ENCODE results near the gene TNMD. TPM values are rescaled to one million over a fixed set of nuclear protein-coding genes. Genes with fewer than 3 reads are reported as not detected.

Gene TNMD
- total RNA-seq, 1 experiment from 2014 or later: not detected

DNA sequence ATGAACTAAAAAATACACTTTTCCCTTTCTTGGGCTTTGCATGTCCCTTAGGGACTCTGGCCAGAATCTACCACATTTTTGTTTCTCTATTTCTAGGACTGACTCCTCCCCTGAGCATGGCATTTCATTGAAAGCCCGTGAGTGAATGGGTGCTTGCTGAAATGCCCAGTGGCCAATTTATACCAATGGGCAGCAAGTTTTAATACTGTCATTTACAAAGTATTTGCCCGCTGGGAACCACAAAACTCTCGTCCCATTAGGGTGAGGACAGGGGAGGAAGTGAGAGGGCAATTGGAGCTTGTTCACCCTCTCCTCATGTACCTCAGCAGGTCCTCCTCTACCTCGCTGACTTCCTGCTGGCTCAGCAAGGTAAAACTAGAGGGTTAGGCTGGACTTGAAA, 60.4 kb downstream of the TNMD start:
- Histone ChIP-seq H3K9me3 (ENCODE audit: low read length) (no peaks in the 10 kb centered on the region), H3K9me2 (replicated peaks; ENCODE audit: low read length) (no peaks in the 10 kb centered on the region), H3K9ac (ENCODE audit: low read length) (peak overlapping the region; percentile 28; the same call in 1 of the 2 replicates), H2AFZ (ENCODE audit: low read length) (peak overlapping the region; percentile 35; the same call in 1 of the 2 replicates), H3F3A (ENCODE audit: low read length, unreplicated experiment) (peaks cover 7% of the 10 kb centered on the region), H3K79me2 (ENCODE audit: low read length) (0 out of 2 replicates have a peak, but pooled peaks cover 5% of the 10 kb centered on the region), H3K4me1 (ENCODE audit: insufficient read depth, low read length) (peaks cover 83% of the 10 kb centered on the region), H4K20me1 (ENCODE audit: low read length) (no peaks in the 10 kb centered on the region), H3K36me3 (ENCODE audit: low read depth, low read length) (no peaks in the 10 kb centered on the region), H3K27me3 (ENCODE audit: low read length) (no peaks in the 10 kb centered on the region), H3K4me3 (ENCODE audit: low read length) (peak overlapping the region; percentile 56), H3K4me2 (ENCODE audit: low read length) (peak overlapping the region; percentile 79), H3K27ac (ENCODE audit: low read length) (peak overlapping the region; percentile 70)
- peak; percentile 65 for DNase-seq
- ChIA-PET CTCF (no interaction called here), POLR2A (ENCODE audit: unreplicated experiment) (no interaction called here)
- no TSS peak for BruUV-seq (replicated peaks)
- intact Hi-C loops (cut with micrococcal nuclease): no loop called here
- ATAC-seq: no peak
- TF ChIP-seq EZH2phosphoT487 (IDR thresholded peaks at IDR 0.05; ENCODE audit: borderline replicate concordance, low read length) (no peak), EZH2 (IDR thresholded peaks at IDR 0.05; ENCODE audit: low read length, unreplicated experiment) (no peak)
- TF ChIP-seq, protein P1, sequence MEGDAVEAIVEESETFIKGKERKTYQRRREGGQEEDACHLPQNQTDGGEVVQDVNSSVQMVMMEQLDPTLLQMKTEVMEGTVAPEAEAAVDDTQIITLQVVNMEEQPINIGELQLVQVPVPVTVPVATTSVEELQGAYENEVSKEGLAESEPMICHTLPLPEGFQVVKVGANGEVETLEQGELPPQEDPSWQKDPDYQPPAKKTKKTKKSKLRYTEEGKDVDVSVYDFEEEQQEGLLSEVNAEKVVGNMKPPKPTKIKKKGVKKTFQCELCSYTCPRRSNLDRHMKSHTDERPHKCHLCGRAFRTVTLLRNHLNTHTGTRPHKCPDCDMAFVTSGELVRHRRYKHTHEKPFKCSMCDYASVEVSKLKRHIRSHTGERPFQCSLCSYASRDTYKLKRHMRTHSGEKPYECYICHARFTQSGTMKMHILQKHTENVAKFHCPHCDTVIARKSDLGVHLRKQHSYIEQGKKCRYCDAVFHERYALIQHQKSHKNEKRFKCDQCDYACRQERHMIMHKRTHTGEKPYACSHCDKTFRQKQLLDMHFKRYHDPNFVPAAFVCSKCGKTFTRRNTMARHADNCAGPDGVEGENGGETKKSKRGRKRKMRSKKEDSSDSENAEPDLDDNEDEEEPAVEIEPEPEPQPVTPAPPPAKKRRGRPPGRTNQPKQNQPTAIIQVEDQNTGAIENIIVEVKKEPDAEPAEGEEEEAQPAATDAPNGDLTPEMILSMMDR (conservative IDR thresholded peaks at IDR 0.05; ENCODE audit: low read depth, low read length): no peak

DNA sequence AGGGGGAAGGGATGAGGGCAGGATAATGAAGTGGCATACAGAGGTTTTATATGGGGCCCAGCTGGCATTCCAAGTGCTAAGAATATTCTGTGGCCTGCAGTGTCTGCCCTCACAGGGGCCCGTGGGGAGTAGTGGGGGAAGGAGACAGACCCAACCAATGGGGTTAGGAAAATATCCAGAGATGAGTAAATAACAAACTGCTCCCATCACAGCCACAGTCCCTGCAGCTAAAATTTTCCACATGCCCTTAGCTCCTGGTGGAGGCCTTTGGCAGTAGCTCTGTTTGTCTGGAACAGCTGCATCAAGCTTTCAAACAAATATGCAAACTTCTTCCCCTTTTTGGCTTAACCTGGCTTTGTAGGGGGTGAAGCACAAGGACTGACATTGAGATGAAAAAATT, 62.4 kb downstream of the TNMD start:
- DNase-seq: no peak
- Histone ChIP-seq H3K9ac (ENCODE audit: low read length) (no peak overlapping the region), H3F3A (ENCODE audit: low read length, unreplicated experiment) (peaks cover 7% of the 10 kb centered on the region), H3K27ac (ENCODE audit: low read length) (peak overlapping the region; percentile 99), H3K9me2 (replicated peaks; ENCODE audit: low read length) (no peaks in the 10 kb centered on the region), H3K9me3 (ENCODE audit: low read length) (no peaks in the 10 kb centered on the region), H3K4me3 (ENCODE audit: low read length) (no peak overlapping the region), H3K4me2 (ENCODE audit: low read length) (peak overlapping the region; percentile 88), H4K20me1 (ENCODE audit: low read length) (no peaks in the 10 kb centered on the region), H3K27me3 (ENCODE audit: low read length) (no peaks in the 10 kb centered on the region), H2AFZ (ENCODE audit: low read length) (no peak overlapping the region), H3K79me2 (ENCODE audit: low read length) (0 out of 2 replicates have a peak, but pooled peaks cover 5% of the 10 kb centered on the region), H3K36me3 (ENCODE audit: low read depth, low read length) (no peaks in the 10 kb centered on the region), H3K4me1 (ENCODE audit: insufficient read depth, low read length) (peaks cover 83% of the 10 kb centered on the region)
- no TSS peak for BruUV-seq (replicated peaks)
- ChIA-PET POLR2A (ENCODE audit: unreplicated experiment) (no interaction called here), CTCF (no interaction called here)
- no peak for TF ChIP-seq EZH2 (IDR thresholded peaks at IDR 0.05; ENCODE audit: low read length, unreplicated experiment)
- TF ChIP-seq EZH2phosphoT487 (IDR thresholded peaks at IDR 0.05; ENCODE audit: borderline replicate concordance, low read length): no peak
- TF ChIP-seq, protein P1 (conservative IDR thresholded peaks at IDR 0.05; ENCODE audit: low read depth, low read length): no peak
- no peak for ATAC-seq
- intact Hi-C loops (cut with micrococcal nuclease): no loop called here

DNA sequence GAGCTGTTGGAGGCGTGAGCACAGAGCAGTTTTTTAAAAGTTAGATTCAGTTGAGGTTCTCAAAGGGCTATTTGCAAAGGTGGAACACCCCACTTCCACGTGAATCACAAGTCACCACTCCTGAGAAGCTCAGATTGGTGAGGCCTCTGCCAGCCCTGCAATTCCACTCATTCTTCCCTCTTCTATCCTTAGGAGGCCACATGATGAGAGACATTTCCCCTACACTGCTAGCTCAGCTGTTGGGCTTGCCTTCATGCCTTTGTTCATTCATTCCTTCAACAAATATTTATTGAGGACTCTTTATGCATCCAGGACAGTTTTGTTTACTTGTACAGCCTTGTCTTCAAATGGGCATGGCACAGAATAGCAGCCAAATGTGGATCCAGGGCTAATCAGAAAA, 63.0 kb downstream of the TNMD start:
- ATAC-seq: no peak
- POLR2A ChIA-PET (ENCODE audit: unreplicated experiment): interaction anchor here (0.7 kb wide), 1 partner anchor 23 kb away, joined by 3 read pairs; no protein-coding TSS in a partner anchor
- Histone ChIP-seq H3K79me2 (ENCODE audit: low read length) (0 out of 2 replicates have a peak, but pooled peaks cover 5% of the 10 kb centered on the region), H3K4me3 (ENCODE audit: low read length) (no peak overlapping the region), H3K27ac (ENCODE audit: low read length) (peak overlapping the region; percentile 99), H3K4me1 (ENCODE audit: insufficient read depth, low read length) (peaks cover 77% of the 10 kb centered on the region), H3K9me2 (replicated peaks; ENCODE audit: low read length) (no peaks in the 10 kb centered on the region), H4K20me1 (ENCODE audit: low read length) (no peaks in the 10 kb centered on the region), H3F3A (ENCODE audit: low read length, unreplicated experiment) (peaks cover 7% of the 10 kb centered on the region), H3K27me3 (ENCODE audit: low read length) (no peaks in the 10 kb centered on the region), H3K9me3 (ENCODE audit: low read length) (no peaks in the 10 kb centered on the region), H3K36me3 (ENCODE audit: low read depth, low read length) (no peaks in the 10 kb centered on the region), H2AFZ (ENCODE audit: low read length) (no peak overlapping the region), H3K9ac (ENCODE audit: low read length) (no peak overlapping the region), H3K4me2 (ENCODE audit: low read length) (peak overlapping the region; percentile 88)
- CTCF ChIA-PET: interaction anchor here (0.6 kb wide), 1 partner anchor 16 kb away, joined by 3 read pairs; no protein-coding TSS in a partner anchor
- intact Hi-C loops (cut with micrococcal nuclease): no loop called here
- DNase-seq: peak; percentile 23
- TF ChIP-seq EZH2phosphoT487 (IDR thresholded peaks at IDR 0.05; ENCODE audit: borderline replicate concordance, low read length) (no peak), EZH2 (IDR thresholded peaks at IDR 0.05; ENCODE audit: low read length, unreplicated experiment) (no peak)
- TF ChIP-seq, protein P1 (conservative IDR thresholded peaks at IDR 0.05; ENCODE audit: low read depth, low read length): no peak
- BruUV-seq (replicated peaks): no TSS peak

Data from PC-3 (cell line).